ENCODE results near the gene RANGRF.

- TF ChIP-seq CTCF (conservative IDR thresholded peaks at IDR 0.05), result no peak
- TF ChIP-seq ZFX (IDR thresholded peaks at IDR 0.05), result no peak
Measured at GRCh38 chr17:8264320-8264719, 24.1 kb upstream of the RANGRF start.
